Measurements from ENCODE around the gene FRK. TPM values are rescaled to one million over a fixed set of nuclear protein-coding genes. Genes with fewer than 3 reads are reported as not detected.

Gene FRK
- total RNA-seq, 2 donors from 2014 or later = 0.02 to 0.05 TPM

DNA sequence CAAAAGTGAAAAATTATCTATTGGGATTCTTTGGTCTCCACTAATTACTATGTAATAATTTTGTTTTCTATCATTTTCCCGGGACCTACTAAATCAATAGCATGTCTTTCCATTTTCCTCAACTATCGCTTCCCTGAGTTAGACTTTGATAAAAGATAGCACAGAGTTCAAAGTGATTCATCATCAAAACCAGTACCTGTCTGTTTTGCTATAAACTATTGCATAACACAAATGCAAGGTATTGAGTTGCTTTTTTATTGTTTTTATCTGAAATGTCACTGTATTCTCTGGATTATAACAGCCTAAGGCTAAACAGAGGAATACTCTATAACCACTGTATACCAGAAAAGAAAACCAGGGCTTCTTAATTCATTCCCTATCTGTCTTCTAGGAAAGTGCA lies 19.7 kb downstream of the FRK start:
- no peak overlapping the region for H3K4me3 Mint-ChIP-seq
- H3K27me3 Mint-ChIP-seq (ENCODE audit: low read depth) = peaks cover 15% of the 10 kb centered on the region
- no peaks in the 10 kb centered on the region for H3K36me3 Mint-ChIP-seq (ENCODE audit: insufficient read depth in 2 of 2)
- no peaks in the 10 kb centered on the region for H3K9me3 Mint-ChIP-seq
- no peak overlapping the region for H3K27ac Mint-ChIP-seq
- no peaks in the 10 kb centered on the region for H3K4me1 Mint-ChIP-seq (ENCODE audit: low read depth)
- no peak for ATAC-seq (replicated peaks in 1 of 2)
- DNase-seq = no peak

DNA sequence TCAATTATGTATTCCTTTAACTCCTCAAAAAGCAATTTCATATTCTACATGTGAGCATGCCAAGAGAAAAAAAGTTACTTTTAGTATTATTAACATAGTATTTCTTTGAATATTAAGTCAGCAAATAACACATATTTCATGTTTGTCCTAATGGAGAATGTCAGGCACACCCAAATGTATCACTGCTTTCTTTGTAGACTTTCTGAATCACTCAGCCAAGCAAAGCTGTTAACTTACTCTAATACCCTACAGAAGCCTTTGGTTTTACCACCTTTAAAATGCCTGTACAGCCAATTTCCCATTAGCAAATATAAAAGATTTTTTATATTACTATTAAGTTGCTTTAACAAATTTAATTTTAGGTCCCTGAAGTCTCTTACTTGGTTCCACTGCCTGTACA lies 23.8 kb downstream of the FRK start:
- H3K9me3 Mint-ChIP-seq = no peaks in the 10 kb centered on the region
- H3K27ac Mint-ChIP-seq = no peak overlapping the region
- no peak overlapping the region for H3K4me3 Mint-ChIP-seq
- peaks cover 22% of the 10 kb centered on the region for H3K27me3 Mint-ChIP-seq (ENCODE audit: low read depth)
- H3K4me1 Mint-ChIP-seq (ENCODE audit: low read depth) = no peaks in the 10 kb centered on the region
- DNase-seq = no peak
- H3K36me3 Mint-ChIP-seq (ENCODE audit: insufficient read depth in 2 of 2) = no peaks in the 10 kb centered on the region
- ATAC-seq (replicated peaks in 1 of 2) = no peak

DNA sequence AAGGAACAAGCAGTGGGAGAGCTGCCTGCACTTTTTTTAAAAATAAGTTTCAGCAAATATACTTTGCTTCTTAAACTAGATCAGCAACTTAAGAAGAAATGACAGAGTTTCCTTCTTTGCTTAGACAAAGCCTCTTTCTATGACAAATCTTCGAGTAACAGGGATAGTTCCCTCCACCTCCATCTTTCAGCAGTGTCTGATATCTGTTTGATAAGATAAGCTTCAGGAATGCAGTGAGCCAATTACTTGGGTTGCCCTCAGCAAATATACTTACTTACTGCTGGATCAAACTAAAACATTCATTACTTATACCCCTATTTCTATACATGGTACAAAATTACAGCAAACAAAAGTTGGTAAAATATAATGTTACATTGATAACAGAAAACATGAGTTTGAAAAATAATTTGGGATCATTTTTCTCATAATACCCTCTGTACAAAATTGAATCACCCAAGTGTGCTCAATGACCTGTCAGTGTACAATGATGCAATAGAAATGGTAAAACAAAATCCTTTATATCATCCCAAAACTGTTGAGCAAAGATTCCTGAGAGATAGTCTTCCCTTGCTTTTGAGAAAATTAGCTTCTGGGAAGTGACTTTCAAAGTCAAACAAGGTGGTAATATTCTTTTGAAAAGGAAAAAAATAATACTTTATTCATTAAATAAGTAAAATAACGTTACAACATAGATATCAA lies 24.5 kb downstream of the FRK start:
- H3K27me3 Mint-ChIP-seq (ENCODE audit: low read depth) = peaks cover 28% of the 10 kb centered on the region
- no peak for ATAC-seq (replicated peaks in 1 of 2)

DNA sequence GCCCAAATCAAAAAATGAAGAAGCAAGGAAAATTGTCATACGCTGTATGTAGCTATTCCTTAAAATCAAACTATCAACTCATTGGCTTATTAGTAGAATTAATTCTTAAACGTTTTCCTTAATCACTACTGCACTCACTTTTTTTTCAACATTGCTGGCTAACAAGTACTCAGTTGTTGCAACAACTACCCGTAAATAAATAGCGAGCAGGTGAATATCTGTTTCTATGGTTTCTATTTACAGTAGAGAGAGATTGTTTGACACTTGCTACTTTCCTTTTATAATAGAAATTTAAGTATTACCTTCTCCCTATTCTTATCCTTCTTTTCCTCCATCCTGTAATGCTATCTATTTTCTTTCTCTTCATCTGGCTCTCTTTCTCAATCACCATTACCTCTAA lies 25.1 kb downstream of the FRK start:
- H3K9me3 Mint-ChIP-seq = no peaks in the 10 kb centered on the region
- H3K4me3 Mint-ChIP-seq = no peak overlapping the region
- no peak overlapping the region for H3K27ac Mint-ChIP-seq
- H3K27me3 Mint-ChIP-seq (ENCODE audit: low read depth) = peaks cover 31% of the 10 kb centered on the region
- no peak for ATAC-seq (replicated peaks in 1 of 2)
- H3K36me3 Mint-ChIP-seq (ENCODE audit: insufficient read depth in 2 of 2) = no peaks in the 10 kb centered on the region
- no peaks in the 10 kb centered on the region for H3K4me1 Mint-ChIP-seq (ENCODE audit: low read depth)
- DNase-seq = no peak

More for the DNA sequence above, 24.5 kb downstream of the FRK start:
- DNase-seq = no peak
- Mint-ChIP-seq H3K9me3 (no peaks in the 10 kb centered on the region), H3K4me1 (ENCODE audit: low read depth) (no peaks in the 10 kb centered on the region), H3K27ac (no peak overlapping the region), H3K36me3 (ENCODE audit: insufficient read depth in 2 of 2) (no peaks in the 10 kb centered on the region), H3K4me3 (no peak overlapping the region)

DNA sequence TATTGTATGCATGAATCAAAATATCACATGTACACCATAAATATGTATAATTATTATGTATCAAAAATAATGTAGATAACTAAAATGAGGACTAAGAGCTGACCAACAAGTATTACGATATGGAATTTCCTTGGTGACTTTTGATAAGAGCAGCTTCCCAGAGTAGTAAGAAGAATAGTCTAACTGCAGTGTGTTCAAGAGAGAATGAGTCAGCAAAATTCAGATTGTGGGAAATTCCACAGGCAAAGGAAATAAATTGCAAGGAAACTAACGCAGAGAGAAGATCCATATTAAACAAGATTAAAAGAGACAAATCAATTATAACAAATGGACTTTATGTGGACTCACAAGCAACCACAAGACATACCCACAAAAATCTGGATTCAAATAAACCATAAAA lies 26.4 kb downstream of the FRK start:
- Mint-ChIP-seq H3K4me3 (no peak overlapping the region), H3K36me3 (ENCODE audit: insufficient read depth in 2 of 2) (no peaks in the 10 kb centered on the region), H3K9me3 (no peaks in the 10 kb centered on the region), H3K27ac (no peak overlapping the region), H3K27me3 (ENCODE audit: low read depth) (peaks cover 42% of the 10 kb centered on the region), H3K4me1 (ENCODE audit: low read depth) (peaks cover 6% of the 10 kb centered on the region)
- no peak for DNase-seq
- ATAC-seq (replicated peaks in 1 of 2) = no peak

DNA sequence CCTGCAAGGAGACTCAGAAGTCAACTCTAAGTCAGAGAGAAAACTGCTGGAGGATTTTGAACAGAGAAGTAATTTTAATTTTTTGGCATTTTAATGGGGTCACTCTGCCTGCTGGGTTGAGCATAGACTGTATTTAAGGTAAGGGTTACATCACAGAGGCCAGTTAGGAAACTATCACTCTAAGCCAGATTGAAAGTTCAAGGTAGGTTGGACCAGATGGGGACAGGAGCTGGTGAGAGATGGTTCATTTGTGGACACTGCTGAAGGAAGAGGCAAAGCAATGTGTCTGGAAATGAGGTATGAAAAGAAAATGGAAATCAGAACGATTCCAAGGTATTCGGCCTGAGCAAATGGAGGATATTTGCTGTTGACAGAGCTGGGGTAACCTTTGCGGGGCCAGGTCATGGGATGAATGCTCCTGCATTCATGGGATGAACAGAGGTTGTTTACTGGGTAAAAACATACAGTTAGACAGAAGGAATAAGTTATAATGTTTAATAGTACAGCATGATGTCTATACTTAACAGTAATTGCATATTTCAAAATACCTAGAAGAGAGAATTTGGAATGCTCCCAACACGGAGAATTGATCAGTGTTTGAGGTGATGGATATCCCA lies 26.9 kb downstream of the FRK start:
- H3K9me3 Mint-ChIP-seq = no peaks in the 10 kb centered on the region
- DNase-seq = no peak
- no peak for ATAC-seq (replicated peaks in 1 of 2)
- H3K4me1 Mint-ChIP-seq (ENCODE audit: low read depth) = peaks cover 11% of the 10 kb centered on the region
- peaks cover 47% of the 10 kb centered on the region for H3K27me3 Mint-ChIP-seq (ENCODE audit: low read depth)
- H3K36me3 Mint-ChIP-seq (ENCODE audit: insufficient read depth in 2 of 2) = no peaks in the 10 kb centered on the region
- no peak overlapping the region for H3K4me3 Mint-ChIP-seq
- H3K27ac Mint-ChIP-seq = no peak overlapping the region

DNA sequence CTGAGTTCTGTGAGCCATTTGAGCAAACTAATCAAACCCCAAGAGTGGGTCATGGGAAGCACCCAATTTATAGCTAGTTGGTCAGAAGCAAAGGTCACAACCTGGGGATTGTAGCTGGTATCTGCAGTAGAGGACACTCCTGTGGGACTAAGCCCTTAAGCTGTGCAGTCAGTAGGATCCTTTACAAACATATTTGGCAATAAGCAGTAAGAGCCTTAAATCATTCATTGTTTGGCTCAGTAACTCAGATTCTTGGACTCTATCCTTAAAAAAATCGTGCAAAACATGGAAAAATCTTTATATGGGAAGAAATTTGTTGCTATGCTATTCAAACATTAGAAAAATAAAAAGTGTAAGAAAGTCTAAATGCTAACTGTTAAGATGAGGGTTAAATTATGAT lies 29.9 kb downstream of the FRK start:
- no peak overlapping the region for H3K4me3 Mint-ChIP-seq
- no peak for DNase-seq
- no peaks in the 10 kb centered on the region for H3K9me3 Mint-ChIP-seq
- ATAC-seq (replicated peaks in 1 of 2) = no peak
- H3K4me1 Mint-ChIP-seq (ENCODE audit: low read depth) = peaks cover 34% of the 10 kb centered on the region
- H3K27ac Mint-ChIP-seq = no peak overlapping the region
- H3K27me3 Mint-ChIP-seq (ENCODE audit: low read depth) = peaks cover 49% of the 10 kb centered on the region
- no peaks in the 10 kb centered on the region for H3K36me3 Mint-ChIP-seq (ENCODE audit: insufficient read depth in 2 of 2)

DNA sequence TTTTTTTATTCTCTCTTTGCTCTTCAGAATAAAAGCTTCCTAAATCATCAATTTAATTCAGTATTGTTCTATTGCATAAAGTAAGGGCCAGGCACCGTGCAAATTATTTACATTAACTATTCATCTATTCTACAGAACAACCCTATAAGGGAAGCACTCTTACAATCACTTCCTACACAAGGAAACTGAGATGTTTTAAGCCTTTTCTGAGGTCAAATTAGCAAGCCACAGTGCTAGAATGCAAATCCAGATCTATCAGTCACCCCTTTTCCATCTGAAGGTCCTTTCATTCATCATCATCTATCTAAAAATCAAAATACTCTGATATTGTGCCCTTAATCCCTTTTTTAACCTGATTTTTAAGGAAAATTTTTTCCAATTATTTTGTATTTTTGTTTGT lies 31.2 kb downstream of the FRK start:
- H3K27ac Mint-ChIP-seq = no peak overlapping the region
- no peaks in the 10 kb centered on the region for H3K9me3 Mint-ChIP-seq
- H3K4me1 Mint-ChIP-seq (ENCODE audit: low read depth) = peaks cover 37% of the 10 kb centered on the region
- H3K27me3 Mint-ChIP-seq (ENCODE audit: low read depth) = peaks cover 48% of the 10 kb centered on the region
- ATAC-seq (replicated peaks in 1 of 2) = no peak
- no peak for DNase-seq
- H3K36me3 Mint-ChIP-seq (ENCODE audit: insufficient read depth in 2 of 2) = no peaks in the 10 kb centered on the region
- H3K4me3 Mint-ChIP-seq = no peak overlapping the region

DNA sequence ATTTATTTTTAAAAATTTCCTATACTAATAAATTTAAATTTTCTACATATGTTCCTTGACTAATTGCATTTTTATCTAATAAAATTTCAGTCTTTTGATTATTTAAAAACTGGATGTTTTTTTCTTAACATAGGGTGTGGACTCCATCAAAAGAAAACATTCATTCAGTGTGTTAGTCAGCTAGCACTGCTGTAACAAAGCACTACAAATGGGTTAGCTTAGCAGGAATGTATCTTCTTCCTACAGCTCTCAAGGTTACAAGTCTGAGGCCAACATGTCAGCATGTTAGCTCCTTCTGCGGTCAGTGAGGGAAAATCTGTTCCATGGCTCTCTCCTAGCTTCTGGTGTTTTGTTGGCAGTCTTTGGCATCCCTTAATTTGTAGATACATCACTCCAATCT lies 32.5 kb downstream of the FRK start:
- Mint-ChIP-seq H3K4me3 (no peak overlapping the region), H3K36me3 (ENCODE audit: insufficient read depth in 2 of 2) (no peaks in the 10 kb centered on the region), H3K9me3 (peaks cover 0 to 2% of the 10 kb centered on the region in 2 donors), H3K27ac (no peak overlapping the region), H3K4me1 (ENCODE audit: low read depth) (peaks cover 37% of the 10 kb centered on the region), H3K27me3 (ENCODE audit: low read depth) (peaks cover 43% of the 10 kb centered on the region)
- ATAC-seq (replicated peaks in 1 of 2) (peak in 1 of 2 donors; percentile 47), DNase-seq (no peak)

DNA sequence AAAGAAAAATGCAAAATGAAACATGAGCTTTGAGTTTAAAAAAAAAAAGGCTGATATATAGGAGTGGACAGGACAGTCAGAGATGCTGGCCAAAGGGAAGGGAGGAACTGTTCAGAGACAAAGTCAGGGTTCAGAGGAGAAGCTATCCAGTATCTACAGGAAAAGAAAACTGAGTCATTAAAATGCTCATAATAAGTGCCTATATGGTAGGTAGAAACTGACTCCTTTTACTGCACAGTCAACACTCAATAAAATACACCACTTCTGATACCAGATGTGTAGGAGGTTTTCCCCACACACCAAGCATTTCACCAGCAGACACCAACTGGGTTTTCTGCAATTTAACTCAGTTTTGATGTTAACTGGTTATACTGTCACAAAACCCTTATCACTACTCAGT lies 32.9 kb downstream of the FRK start:
- peaks cover 47% of the 10 kb centered on the region for H3K27me3 Mint-ChIP-seq (ENCODE audit: low read depth)
- peaks cover 37% of the 10 kb centered on the region for H3K4me1 Mint-ChIP-seq (ENCODE audit: low read depth)
- peak in 1 of 2 donors; percentile 5 for DNase-seq
- peaks cover 0 to 2% of the 10 kb centered on the region in 2 donors for H3K9me3 Mint-ChIP-seq
- H3K36me3 Mint-ChIP-seq (ENCODE audit: insufficient read depth in 2 of 2) = no peaks in the 10 kb centered on the region
- H3K27ac Mint-ChIP-seq = no peak overlapping the region
- no peak overlapping the region for H3K4me3 Mint-ChIP-seq
- ATAC-seq (replicated peaks in 1 of 2) = peak; percentile 67 to 79

DNA sequence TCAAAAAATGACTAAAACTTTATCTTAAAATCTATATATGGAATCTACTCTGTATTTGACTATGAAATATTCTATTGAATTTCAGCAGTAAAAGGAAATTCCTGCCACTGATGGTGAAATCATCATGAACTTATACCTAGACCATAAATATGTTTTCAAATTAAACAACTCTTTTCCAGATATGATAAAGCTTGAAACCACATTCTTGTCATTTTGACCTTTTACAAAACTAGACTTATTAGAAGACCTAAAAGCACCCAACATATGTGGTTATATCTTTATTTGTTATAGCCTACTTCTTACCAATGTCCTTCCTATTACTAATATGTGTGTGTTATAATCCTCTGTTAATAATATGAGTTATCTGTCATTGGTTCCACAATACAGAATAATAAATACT lies 35.3 kb downstream of the FRK start:
- no peak for DNase-seq
- H3K27me3 Mint-ChIP-seq (ENCODE audit: low read depth) = peaks cover 34% of the 10 kb centered on the region
- no peak overlapping the region for H3K4me3 Mint-ChIP-seq

DNA sequence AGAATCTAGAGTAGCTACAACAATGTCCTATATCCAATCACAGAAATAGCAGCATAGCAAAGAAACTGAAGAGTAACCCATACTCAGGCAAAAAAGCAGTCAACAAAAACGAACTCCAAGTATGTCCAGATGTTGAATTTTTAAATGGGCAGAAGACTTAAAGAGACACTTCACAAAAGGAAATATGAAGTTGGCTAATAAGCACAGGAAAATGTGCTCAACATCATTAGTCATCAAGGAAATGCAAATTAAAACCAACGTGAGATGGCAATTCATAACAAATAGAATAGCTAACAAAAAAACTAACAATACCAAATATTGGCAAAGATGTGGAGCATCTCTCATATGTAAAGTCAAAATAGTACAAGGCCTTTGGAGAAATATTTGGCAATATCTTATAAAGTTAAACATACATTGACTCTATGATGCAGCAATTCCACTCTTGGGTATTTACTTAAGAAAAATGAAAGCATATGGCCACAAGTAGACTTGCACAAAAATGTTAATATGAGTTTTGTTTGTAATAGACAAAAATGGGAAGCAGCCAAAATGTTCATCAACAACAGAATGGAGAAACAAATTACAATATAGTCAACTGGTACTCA lies 37.7 kb downstream of the FRK start:
- Mint-ChIP-seq H3K27me3 (ENCODE audit: low read depth) (peaks cover 27% of the 10 kb centered on the region), H3K36me3 (ENCODE audit: insufficient read depth in 2 of 2) (no peaks in the 10 kb centered on the region), H3K9me3 (peaks cover 0 to 2% of the 10 kb centered on the region in 2 donors), H3K4me1 (ENCODE audit: low read depth) (peaks cover 25% of the 10 kb centered on the region), H3K27ac (no peak overlapping the region), H3K4me3 (no peak overlapping the region)
- ATAC-seq (replicated peaks in 1 of 2) (no peak), DNase-seq (no peak)

More for the DNA sequence above, 35.3 kb downstream of the FRK start:
- Mint-ChIP-seq H3K4me1 (ENCODE audit: low read depth) (peaks cover 37% of the 10 kb centered on the region), H3K27ac (no peak overlapping the region), H3K9me3 (peaks cover 0 to 2% of the 10 kb centered on the region in 2 donors), H3K36me3 (ENCODE audit: insufficient read depth in 2 of 2) (no peaks in the 10 kb centered on the region)
- ATAC-seq (replicated peaks in 1 of 2) = peak in 1 of 2 donors; percentile 39

DNA sequence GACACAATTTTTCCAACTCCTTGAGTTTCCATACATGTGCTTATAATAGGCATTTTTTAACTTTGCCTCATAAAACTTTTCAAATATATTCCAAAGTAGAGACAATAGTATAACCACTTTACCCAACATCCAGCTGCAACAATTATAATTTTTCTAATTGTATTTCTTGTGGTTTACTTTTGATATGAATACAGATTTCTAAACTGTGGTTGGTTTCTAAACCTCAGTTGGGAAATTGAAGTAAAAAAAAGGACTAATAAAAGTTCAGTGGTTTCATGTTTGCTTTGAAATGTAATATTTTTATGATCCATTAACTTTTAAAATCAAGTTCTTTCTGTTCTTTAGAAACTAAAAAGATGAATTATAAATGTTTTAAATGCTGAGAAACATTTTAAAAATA lies 40.0 kb downstream of the FRK start:
- no peak for DNase-seq
- no peaks in the 10 kb centered on the region for H3K36me3 Mint-ChIP-seq (ENCODE audit: insufficient read depth in 2 of 2)

More for the DNA sequence above, 40.0 kb downstream of the FRK start:
- no peak overlapping the region for H3K27ac Mint-ChIP-seq
- peaks cover 0 to 2% of the 10 kb centered on the region in 2 donors for H3K9me3 Mint-ChIP-seq
- H3K4me3 Mint-ChIP-seq = no peak overlapping the region
- ATAC-seq (replicated peaks in 1 of 2) = no peak
- H3K4me1 Mint-ChIP-seq (ENCODE audit: low read depth) = peaks cover 3% of the 10 kb centered on the region
- peaks cover 49% of the 10 kb centered on the region for H3K27me3 Mint-ChIP-seq (ENCODE audit: low read depth)

All from activated T-cell treated with anti-CD3 and anti-CD28 coated beads, Interleukin-2, amount 50 U/mL, for 72 hours (primary cell).